GM13977 (cell line): ENCODE results near the gene NTSR1.

Experiments used
- DNase-seq: peaks from one replicate; pipeline ENCODE4 v3.0.0; 2012; ENCODE audit warnings: low spot score
- in situ Hi-C: fragments of 300-500 bp; cut with MboI; formaldehyde crosslinking; loops from one replicate; pipeline ENCODE4 v1.12.0; 2022; ENCODE audit warnings: low sequenced_read_pairs, low pct_unique_long_range_greater_than_20kb, mixed read lengths, inconsistent platforms; ENCODE audit not compliant: unreplicated experiment
- TF ChIP-seq, protein P1 (sequence below): IDR thresholded peaks from 2 replicates; pipeline ENCODE4 v1.5.1; 2012; ENCODE audit warnings: mild to moderate bottlenecking, control low read depth; ENCODE audit not compliant: insufficient read depth; ENCODE audit errors: extremely low read depth, missing control alignments

NTSR1 gene

DNA sequence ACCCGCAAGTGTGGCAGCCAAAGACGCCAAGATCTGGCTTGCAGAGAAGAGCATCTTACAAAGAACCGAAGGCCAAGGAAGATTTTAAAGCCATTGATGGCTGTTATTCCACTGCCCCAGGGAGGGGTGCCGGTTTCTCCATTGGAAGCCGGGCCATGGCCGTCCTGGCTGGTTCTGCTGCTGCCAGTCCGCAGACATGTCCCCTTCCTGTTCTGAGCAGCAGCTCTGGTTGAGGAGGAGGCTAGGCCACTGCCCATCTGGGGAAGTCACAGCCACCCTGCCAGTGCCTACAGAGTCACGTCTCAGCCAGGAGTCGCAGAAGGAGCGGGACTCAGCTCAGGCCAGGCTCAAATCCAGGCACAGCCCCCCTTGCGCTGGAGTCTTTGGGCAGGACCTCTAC is 45.0 kb downstream of the NTSR1 start:
- DNase-seq: no peak
- TF ChIP-seq, protein P1, sequence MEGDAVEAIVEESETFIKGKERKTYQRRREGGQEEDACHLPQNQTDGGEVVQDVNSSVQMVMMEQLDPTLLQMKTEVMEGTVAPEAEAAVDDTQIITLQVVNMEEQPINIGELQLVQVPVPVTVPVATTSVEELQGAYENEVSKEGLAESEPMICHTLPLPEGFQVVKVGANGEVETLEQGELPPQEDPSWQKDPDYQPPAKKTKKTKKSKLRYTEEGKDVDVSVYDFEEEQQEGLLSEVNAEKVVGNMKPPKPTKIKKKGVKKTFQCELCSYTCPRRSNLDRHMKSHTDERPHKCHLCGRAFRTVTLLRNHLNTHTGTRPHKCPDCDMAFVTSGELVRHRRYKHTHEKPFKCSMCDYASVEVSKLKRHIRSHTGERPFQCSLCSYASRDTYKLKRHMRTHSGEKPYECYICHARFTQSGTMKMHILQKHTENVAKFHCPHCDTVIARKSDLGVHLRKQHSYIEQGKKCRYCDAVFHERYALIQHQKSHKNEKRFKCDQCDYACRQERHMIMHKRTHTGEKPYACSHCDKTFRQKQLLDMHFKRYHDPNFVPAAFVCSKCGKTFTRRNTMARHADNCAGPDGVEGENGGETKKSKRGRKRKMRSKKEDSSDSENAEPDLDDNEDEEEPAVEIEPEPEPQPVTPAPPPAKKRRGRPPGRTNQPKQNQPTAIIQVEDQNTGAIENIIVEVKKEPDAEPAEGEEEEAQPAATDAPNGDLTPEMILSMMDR: no peak
- in situ Hi-C loops: no loop called here

DNA sequence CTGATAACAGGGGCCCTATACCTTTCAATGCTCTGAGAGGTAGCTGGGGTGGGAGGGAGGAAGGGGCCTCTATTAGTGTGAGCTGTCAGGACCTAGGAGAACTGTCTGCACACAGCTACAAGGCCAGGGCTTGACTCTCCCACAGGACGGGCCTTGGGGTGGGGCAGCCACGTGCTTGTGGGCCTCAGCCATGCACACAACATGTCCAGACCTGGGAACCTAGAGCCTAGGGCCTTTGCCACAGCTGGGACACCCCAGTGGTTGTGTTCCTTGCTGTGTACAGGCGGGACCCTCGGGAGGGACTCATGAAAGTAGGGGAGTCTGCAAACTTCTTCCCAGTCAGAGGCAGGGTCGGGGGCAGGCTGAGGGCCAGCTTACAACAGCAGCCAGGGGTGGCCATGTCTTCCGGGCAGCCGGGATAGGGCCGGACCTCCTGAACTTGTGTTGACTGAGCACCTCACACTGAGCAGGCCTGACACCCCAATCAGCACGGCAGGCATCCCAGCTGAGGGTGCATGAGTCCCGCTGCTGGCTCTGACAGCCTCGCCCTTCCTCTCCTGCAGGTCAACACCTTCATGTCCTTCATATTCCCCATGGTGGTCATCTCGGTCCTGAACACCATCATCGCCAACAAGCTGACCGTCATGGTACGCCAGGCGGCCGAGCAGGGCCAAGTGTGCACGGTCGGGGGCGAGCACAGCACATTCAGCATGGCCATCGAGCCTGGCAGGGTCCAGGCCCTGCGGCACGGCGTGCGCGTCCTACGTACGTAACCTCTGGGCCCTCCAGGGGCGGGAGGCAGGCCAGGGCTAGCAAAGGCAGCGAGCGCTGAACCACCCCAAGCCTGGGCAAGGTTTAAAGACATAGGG is 45.7 kb downstream of the NTSR1 start:
- DNase-seq: no peak
- in situ Hi-C loops: no loop called here

DNA sequence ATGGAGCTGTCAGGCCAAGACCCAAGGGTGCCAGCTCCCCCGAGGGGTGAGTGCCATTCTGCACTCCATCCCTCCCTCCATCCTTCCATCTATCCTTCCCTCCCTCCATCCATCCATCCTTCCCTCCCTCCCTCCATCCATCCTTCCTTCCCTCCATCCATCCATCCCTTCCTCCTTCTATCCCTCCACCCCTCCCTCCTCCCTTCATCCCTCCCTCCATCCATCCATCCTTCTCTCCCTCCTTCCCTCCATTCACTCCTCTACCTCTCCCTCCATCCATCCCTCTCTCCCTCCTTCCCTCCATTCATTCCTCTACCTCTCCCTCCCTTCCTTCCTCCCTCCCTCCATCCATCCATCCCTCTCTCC is 46.3 kb downstream of the NTSR1 start:
- in situ Hi-C loops: no loop called here
- no peak for DNase-seq
- TF ChIP-seq, protein P1: no peak

More for the DNA sequence above, 45.7 kb downstream of the NTSR1 start:
- TF ChIP-seq, protein P1: no peak

DNA sequence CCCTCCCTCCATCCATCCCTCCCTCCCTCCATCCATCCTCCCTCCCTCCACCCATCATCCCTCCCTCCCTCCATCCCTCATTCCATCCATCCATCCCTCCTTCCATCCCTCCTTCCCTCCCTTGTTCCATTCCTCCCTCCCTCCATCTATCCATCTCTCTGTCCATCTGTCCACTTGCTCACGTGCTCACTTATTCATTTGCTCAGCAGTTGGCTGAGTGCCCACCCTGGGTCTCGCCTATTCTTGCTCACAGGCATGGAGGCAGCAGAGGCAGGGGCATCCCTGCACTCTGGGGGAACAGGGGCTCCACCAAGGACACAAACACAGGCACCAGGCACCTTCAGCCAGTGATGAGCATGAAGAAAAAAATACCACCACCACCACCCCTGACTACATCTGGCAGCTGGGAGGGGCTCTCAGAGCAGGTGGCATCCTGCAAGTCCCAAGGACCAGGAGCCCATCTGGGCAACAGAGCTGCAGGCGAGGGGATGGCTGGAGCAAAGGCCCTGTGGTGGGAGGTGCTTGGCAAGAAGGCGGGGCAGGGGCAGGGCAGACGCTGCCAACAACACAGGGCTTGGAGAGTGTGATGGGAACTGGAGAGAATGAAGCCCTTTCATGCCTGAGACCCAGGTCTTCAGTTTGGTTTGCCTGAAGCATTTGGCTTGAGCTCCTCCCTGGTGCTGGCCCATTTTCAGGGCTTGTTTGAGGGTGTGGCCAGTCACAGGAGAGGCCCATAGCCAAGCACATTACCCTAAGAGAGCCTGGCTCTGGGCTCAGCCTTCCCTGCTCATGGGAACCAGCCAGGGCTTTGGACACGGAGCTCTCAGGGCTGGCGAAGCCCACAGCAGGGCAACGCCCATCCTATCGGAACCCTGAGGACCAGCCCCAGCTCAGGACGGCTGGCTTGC is 47.4 kb downstream of the NTSR1 start:
- TF ChIP-seq, protein P1: no peak
- DNase-seq: no peak
- in situ Hi-C loops: no loop called here

DNA sequence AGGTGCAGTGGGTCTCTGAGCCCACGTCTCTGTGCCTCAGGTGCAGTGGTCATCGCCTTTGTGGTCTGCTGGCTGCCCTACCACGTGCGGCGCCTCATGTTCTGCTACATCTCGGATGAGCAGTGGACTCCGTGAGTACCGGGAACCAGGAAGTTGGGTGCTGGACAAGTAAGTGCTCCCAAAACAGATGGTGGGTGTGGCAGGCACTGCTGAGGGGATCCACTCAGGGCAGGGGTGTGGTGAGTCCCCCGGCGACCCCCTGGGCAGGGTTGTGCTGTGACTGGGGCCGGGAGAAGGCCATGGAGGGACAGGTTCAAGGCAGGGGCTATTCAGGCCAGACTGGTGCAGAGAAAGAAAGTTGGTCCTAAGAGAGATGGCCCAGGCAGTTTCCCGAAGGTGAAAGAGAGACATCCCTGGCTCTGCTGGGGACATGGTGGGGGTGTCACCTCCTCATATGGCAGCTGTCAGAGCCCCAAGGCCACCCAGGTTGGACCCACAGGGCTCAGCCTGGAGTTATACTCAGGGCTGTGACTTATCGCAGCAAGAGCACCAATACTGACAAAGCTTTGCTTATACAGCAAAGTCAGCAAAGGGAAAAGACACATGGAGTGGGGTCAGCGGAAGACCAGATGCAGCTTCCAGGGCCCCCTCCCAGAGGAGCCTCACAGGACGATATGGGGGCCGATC is 49.7 kb downstream of the NTSR1 start:
- in situ Hi-C loops: no loop called here
- DNase-seq: no peak
- TF ChIP-seq, protein P1: no peak

DNA sequence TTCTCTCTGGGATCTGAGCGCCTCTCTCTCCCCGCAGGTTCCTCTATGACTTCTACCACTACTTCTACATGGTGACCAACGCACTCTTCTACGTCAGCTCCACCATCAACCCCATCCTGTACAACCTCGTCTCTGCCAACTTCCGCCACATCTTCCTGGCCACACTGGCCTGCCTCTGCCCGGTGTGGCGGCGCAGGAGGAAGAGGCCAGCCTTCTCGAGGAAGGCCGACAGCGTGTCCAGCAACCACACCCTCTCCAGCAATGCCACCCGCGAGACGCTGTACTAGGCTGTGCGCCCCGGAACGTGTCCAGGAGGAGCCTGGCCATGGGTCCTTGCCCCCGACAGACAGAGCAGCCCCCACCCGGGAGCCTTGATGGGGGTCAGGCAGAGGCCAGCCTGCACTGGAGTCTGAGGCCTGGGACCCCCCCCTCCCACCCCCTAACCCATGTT is 51.4 kb downstream of the NTSR1 start:
- in situ Hi-C loops: no loop called here
- TF ChIP-seq, protein P1: no peak
- DNase-seq: no peak
